Type B pancreatic cell (in vitro differentiated cells): Measurements from ENCODE around the gene ANKRD33. TPM values are rescaled to one million over a fixed set of nuclear protein-coding genes. Genes with fewer than 3 reads are reported as not detected.
A peak's percentile ranks its signal among the peaks of the same experiment; 100 is the strongest.

Source experiments
- DNase-seq: peaks from one replicate; pipeline ENCODE4 v3.0.0; 2021; ENCODE audit warnings: mixed read lengths; ENCODE audit not compliant: unreplicated experiment; ENCODE audit errors: extremely low spot score
- H3K27ac Mint-ChIP-seq: 2 replicates; pipeline ENCODE4 v1.8.0; 2021; ENCODE audit warnings: mild to moderate bottlenecking, mixed read lengths
- H3K27me3 Mint-ChIP-seq: 2 replicates; pipeline ENCODE4 v1.8.0; 2021; ENCODE audit warnings: mixed read lengths
- H3K36me3 Mint-ChIP-seq: 2 replicates; pipeline ENCODE4 v1.8.0; 2021; ENCODE audit warnings: mixed read lengths
- H3K4me1 Mint-ChIP-seq: one replicate; pipeline ENCODE4 v1.8.0; 2021; ENCODE audit warnings: mixed read lengths; ENCODE audit not compliant: unreplicated experiment
- H3K4me3 Mint-ChIP-seq: 2 replicates; pipeline ENCODE4 v1.8.0; 2021; ENCODE audit warnings: mild to moderate bottlenecking, mixed read lengths
- H3K9me3 Mint-ChIP-seq: 2 replicates; pipeline ENCODE4 v1.8.0; 2021; ENCODE audit warnings: mixed read lengths
- CTCF ChIP-seq: fragments of 200-600 bp; sonication (generic); conservative IDR thresholded peaks from 2 replicates; pipeline ENCODE4 v1.5.0; 2021; ENCODE audit warnings: antibody characterized with exemption, mild to moderate bottlenecking
- total RNA-seq: library from RNA; stranded (reverse); gene quantifications from 2 replicates; pipeline ENCODE4 v1.2.1, GENCODE V29; 2021; ENCODE audit warnings: low replicate concordance

ANKRD33 gene
- total RNA-seq, 1 donor from 2014 or later, result 0.51 TPM

GRCh38 chr12:51870504-51870903, 17.4 kb upstream of the ANKRD33 start:
- Mint-ChIP-seq H3K4me3 (peak overlapping the region; percentile 72), H3K4me1 (peaks cover 52% of the 10 kb centered on the region), H3K36me3 (no peaks in the 10 kb centered on the region), H3K9me3 (no peaks in the 10 kb centered on the region), H3K27me3 (peaks cover 25% of the 10 kb centered on the region), H3K27ac (peak overlapping the region; percentile 50)
- no peak for DNase-seq
- TF ChIP-seq CTCF, result no peak

GRCh38 chr12:51871126-51871525, 16.8 kb upstream of the ANKRD33 start:
- H3K9me3 Mint-ChIP-seq, result no peaks in the 10 kb centered on the region
- no peak overlapping the region for H3K27ac Mint-ChIP-seq
- no peak overlapping the region for H3K4me3 Mint-ChIP-seq
- no peak for TF ChIP-seq CTCF
- H3K27me3 Mint-ChIP-seq, result peaks cover 25% of the 10 kb centered on the region
- H3K4me1 Mint-ChIP-seq, result peaks cover 47% of the 10 kb centered on the region
- no peaks in the 10 kb centered on the region for H3K36me3 Mint-ChIP-seq
- no peak for DNase-seq

- Mint-ChIP-seq H3K4me1 (peaks cover 43% of the 10 kb centered on the region), H3K4me3 (no peak overlapping the region), H3K9me3 (no peaks in the 10 kb centered on the region), H3K36me3 (no peaks in the 10 kb centered on the region), H3K27me3 (peaks cover 25% of the 10 kb centered on the region), H3K27ac (no peak overlapping the region)
- no peak for DNase-seq
- no peak for TF ChIP-seq CTCF
These were observed 15.8 kb upstream of the ANKRD33 start for GRCh38 chr12:51871918-51872688.

GRCh38 chr12:51872689-51872981, 15.3 kb upstream of the ANKRD33 start:
- Mint-ChIP-seq H3K4me1 (peaks cover 38% of the 10 kb centered on the region), H3K27ac (no peak overlapping the region)
- no peak for TF ChIP-seq CTCF

GRCh38 chr12:51873251-51873994, 14.5 kb upstream of the ANKRD33 start:
- no peak overlapping the region for H3K4me3 Mint-ChIP-seq
- no peak overlapping the region for H3K27ac Mint-ChIP-seq
- no peaks in the 10 kb centered on the region for H3K9me3 Mint-ChIP-seq
- no peak for DNase-seq
- no peak for TF ChIP-seq CTCF
- peaks cover 16% of the 10 kb centered on the region for H3K27me3 Mint-ChIP-seq
- peaks cover 33% of the 10 kb centered on the region for H3K4me1 Mint-ChIP-seq
- no peaks in the 10 kb centered on the region for H3K36me3 Mint-ChIP-seq

More at GRCh38 chr12:51872689-51872981, 15.3 kb upstream of the ANKRD33 start:
- Mint-ChIP-seq H3K27me3 (peaks cover 20% of the 10 kb centered on the region), H3K36me3 (no peaks in the 10 kb centered on the region), H3K4me3 (no peak overlapping the region), H3K9me3 (no peaks in the 10 kb centered on the region)
- no peak for DNase-seq
